Heart right ventricle (tissue), 16 donors: ENCODE data around the gene PTCRA. TPM values are rescaled to one million over a fixed set of nuclear protein-coding genes. Genes with fewer than 3 reads are reported as not detected.

Experiments
- ATAC-seq, 8 donors: fragments of 200-7000 bp; cut with Tn5 transposase; one replicate each; pipeline ENCODE4 v1.9.1; 2020; ENCODE audit warnings: mild to moderate bottlenecking in 8 of 8, moderate library complexity in 8 of 8, moderate number of reproducible peaks in 1 of 8
- DNase-seq, 2 donors: peaks; one replicate each; pipeline ENCODE4 v3.0.0-alpha.2; 2020
- H3K27ac ChIP-seq, 10 donors: fragments of 200-600 bp; sonication (generic) in 2 of 10; one replicate each; pipeline versions ENCODE4 v1.5.0 to v1.8.0; 2020 to 2022; ENCODE audit warnings: mild to moderate bottlenecking in 3 of 10
- H3K27me3 ChIP-seq, 7 donors: fragments of 200-600 bp; one replicate each; pipeline ENCODE4 v1.8.0; 2021 to 2022; ENCODE audit warnings: mild to moderate bottlenecking in 2 of 7
- H3K36me3 ChIP-seq, 9 donors: fragments of 200-600 bp; sonication (generic) in 1 of 9; one replicate each; pipeline versions ENCODE4 v1.5.0 to v1.8.0; 2020 to 2022; ENCODE audit warnings: mild to moderate bottlenecking in 2 of 9
- H3K4me1 ChIP-seq, 9 donors: fragments of 200-600 bp; sonication (generic) in 1 of 9; one replicate each; pipeline versions ENCODE4 v1.5.0 to v1.8.0; 2020 to 2022; ENCODE audit warnings: mild to moderate bottlenecking in 4 of 9
- H3K4me3 ChIP-seq, 10 donors: fragments of 200-600 bp; sonication (generic) in 2 of 10; one replicate each; pipeline versions ENCODE4 v1.5.0 to v1.8.0; 2020 to 2022; ENCODE audit warnings: mild to moderate bottlenecking in 7 of 10, moderate library complexity in 2 of 10
- H3K9me3 ChIP-seq, 11 donors: fragments of 200-600 bp in 10 of 11; sonication (generic) in 2 of 11; one replicate each; pipeline versions ENCODE4 v1.5.0 to v1.8.0; 2013 to 2022; ENCODE audit warnings: mild to moderate bottlenecking in 2 of 11, control low read depth in 1 of 11, moderate library complexity in 1 of 11
- WGBS, 2 donors: extraction: QIAGEN DNeasy Blood & Tissue Kit; methylation state at CpG; one replicate each; pipeline ENCODE4 v1.1.7; 2013; ENCODE audit warnings: inconsistent platforms in 1 of 2; 5-methylcytosine and 5-hydroxymethylcytosine counted together
- intact Hi-C, 10 donors: fragments of 100-400 bp; cut with DNase I; formaldehyde crosslinking; loops; one replicate each; pipeline versions ENCODE4 v1.11.1 to v1.14.2; 2022
- polyA plus RNA-seq, 2 donors: library from polyadenylated mRNA; stranded (reverse); fragments of 200-250 nt; gene quantifications; one replicate each; pipeline ENCODE4 v1.2.3, GENCODE V29; 2013
- total RNA-seq, 10 donors: library from RNA; stranded (reverse); fragmentation: NEBNext Ultra II Directional in 3 of 10; extraction: Animal tissue kit (Norgen Biotek cat#: 25700) in 3 of 10; gene quantifications; one replicate each; pipeline versions ENCODE4 v1.2.1 to v1.2.4, GENCODE V29; 2021 to 2023
- TF ChIP-seq, protein P1 (sequence below), 9 donors: fragments of 200-600 bp; sonication (generic) in 2 of 9; IDR thresholded peaks; one replicate each; pipeline versions ENCODE4 v1.5.0 to v1.8.0; 2021 to 2022; ENCODE audit warnings: antibody characterized with exemption in 9 of 9, mild to moderate bottlenecking in 5 of 9, moderate library complexity in 1 of 9
- donor health status: Arrhythmogenic right ventricular cardiomyopathy.
- donor health status: ischemic (EF 13 %, LVEDD 7.1; RV severe dilation, severe dysfunction).
- donor health status: healthy with polysubstance abuse.
- donor health status: DM: no; HTN: yes; CAD: no.
- donor health status: DM: no; HTN: no; CAD: no.
- donor health status: ischemic (EF 25% LVEDD 6.9; RV normal size, moderate dysfunction).
- donor health status: ischemic (EF 25% LVEDD 5.7; RV mildly dilated, moderate dysfunction).
- donor health status: healthy.
- donor health status: DM: yes; HTN: yes; CAD: no.
- donor health status: Ischemic cardiomyopathy.
- donor health status: ischemic (EF 35%, LVEDD 5.7; RV mildly dilated, moderate dysfunction).
- donor health status: nonischemic (EF 11% LVEDD 7.7; RV severe dilation, severe dysfunction).
- donor health status: DM: yes; HTN: yes; CAD: no.
- donor health status: PGD.
- donor health status: ischemic (EF 29% LVEDD 5.4; RV normal size, mild dysfunction).
- donor health status: nonischemic (EF 23%, LVEDD 6.1; RV moderate dilation, normal function).

The PTCRA gene
- total and polyA plus RNA-seq, 12 donors = 0.09 TPM; not detected in 11

DNA sequence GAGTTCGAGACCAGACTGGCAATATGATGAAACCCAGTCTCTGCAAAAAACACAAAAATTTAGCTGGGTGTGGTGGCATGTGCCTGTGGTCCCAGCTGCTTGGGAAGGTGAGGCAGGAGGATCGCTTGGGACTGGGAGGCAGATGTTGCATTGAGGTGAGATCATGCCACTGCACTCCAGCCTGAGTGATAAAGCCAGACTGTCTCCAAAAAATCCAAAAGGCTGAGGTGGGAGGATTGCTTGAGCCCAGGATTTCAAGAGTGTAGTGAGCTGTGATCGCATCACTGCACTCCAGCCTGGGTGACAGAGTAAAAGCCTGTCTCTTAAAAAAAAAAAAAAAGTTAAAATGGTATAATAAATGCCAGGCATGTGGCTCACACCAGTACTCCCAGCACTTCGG is 1.3 kb upstream of the PTCRA start:
- TF ChIP-seq, protein P1, sequence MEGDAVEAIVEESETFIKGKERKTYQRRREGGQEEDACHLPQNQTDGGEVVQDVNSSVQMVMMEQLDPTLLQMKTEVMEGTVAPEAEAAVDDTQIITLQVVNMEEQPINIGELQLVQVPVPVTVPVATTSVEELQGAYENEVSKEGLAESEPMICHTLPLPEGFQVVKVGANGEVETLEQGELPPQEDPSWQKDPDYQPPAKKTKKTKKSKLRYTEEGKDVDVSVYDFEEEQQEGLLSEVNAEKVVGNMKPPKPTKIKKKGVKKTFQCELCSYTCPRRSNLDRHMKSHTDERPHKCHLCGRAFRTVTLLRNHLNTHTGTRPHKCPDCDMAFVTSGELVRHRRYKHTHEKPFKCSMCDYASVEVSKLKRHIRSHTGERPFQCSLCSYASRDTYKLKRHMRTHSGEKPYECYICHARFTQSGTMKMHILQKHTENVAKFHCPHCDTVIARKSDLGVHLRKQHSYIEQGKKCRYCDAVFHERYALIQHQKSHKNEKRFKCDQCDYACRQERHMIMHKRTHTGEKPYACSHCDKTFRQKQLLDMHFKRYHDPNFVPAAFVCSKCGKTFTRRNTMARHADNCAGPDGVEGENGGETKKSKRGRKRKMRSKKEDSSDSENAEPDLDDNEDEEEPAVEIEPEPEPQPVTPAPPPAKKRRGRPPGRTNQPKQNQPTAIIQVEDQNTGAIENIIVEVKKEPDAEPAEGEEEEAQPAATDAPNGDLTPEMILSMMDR (IDR thresholded peaks at IDR 0.05) = no peak
- peaks cover 0 to 31% (median 19%) of the 10 kb centered on the region in 7 donors for H3K27me3 ChIP-seq
- H3K4me1 ChIP-seq = peaks cover 0 to 8% (median 7%) of the 10 kb centered on the region in 9 donors
- H3K9me3 ChIP-seq = no peaks in the 10 kb centered on the region
- DNase-seq (no peak), ATAC-seq (no peak)
- no peak overlapping the region for H3K4me3 ChIP-seq
- no peaks in the 10 kb centered on the region for H3K36me3 ChIP-seq
- H3K27ac ChIP-seq = no peak overlapping the region
- 80 to 81% methylated on average over 4 of the region's 4 CpGs for WGBS, 2 donors
- intact Hi-C loops = loop anchor here in 1 of 10 donors (10.0 kb wide), 1 partner anchor 90 kb away; no protein-coding TSS in a partner anchor

DNA sequence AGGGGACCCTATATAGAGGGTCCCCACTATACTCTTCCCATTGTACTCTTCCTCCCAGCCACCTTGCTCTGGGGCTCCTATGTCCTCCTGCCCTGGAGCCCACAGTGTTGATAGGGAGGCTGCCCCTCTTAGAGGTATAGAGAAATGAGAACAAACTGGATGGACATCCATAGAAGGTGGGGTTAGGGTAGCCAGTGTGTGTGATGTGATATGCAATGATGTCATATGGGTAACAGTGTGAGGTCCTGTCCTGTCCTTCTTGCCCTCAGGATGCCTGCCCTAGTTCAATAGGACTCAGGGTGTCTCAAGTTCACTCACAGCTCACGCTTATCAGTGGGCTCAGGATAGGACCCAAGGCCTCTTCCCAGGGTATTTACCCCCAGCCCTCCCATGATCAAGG is 435 bp downstream of the PTCRA start:
- Histone ChIP-seq H3K27ac (no peak overlapping the region), H3K27me3 (peaks cover 0 to 31% (median 15%) of the 10 kb centered on the region in 7 donors), H3K4me1 (peaks cover 0 to 6% (median 6%) of the 10 kb centered on the region in 9 donors), H3K36me3 (no peaks in the 10 kb centered on the region), H3K4me3 (no peak overlapping the region), H3K9me3 (no peaks in the 10 kb centered on the region)
- DNase-seq = no peak
- WGBS, 2 donors = 85 to 90% methylated on average over 1 of the region's 1 CpG
- peak in 1 of 8 donors; percentile 53 for ATAC-seq
- intact Hi-C loops = loop anchor here in 1 of 10 donors (10.0 kb wide), 1 partner anchor 89 kb away; no protein-coding TSS in a partner anchor
- TF ChIP-seq, protein P1 (IDR thresholded peaks at IDR 0.05) = no peak

DNA sequence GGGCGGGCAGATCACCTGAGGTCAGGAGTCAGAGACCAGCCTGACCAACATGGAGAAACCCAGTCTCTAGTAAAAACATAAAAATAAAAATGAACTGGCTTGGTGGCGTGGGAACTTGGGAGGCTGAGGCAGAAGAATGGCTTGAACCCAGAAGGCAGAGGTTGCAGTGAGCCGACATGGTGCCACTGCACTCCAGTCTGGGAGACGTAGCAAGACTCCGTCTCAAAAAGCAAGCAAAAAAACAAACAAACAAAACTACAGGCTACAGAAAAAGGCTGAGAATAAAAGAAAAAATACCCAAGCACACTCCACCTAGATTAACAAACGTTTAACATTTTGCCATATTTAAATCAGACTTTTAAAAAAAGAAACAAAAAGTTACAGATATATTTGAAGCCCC is 5.9 kb downstream of the PTCRA start:
- Histone ChIP-seq H3K4me1 (peaks cover 0 to 16% (median 0%) of the 10 kb centered on the region in 9 donors), H3K4me3 (no peak overlapping the region), H3K9me3 (no peaks in the 10 kb centered on the region), H3K36me3 (no peaks in the 10 kb centered on the region), H3K27ac (no peak overlapping the region), H3K27me3 (peaks cover 0 to 7% (median 0%) of the 10 kb centered on the region in 7 donors)
- intact Hi-C loops = loop anchor here in 1 of 10 donors (10.0 kb wide), 1 partner anchor 133 kb away; the partner anchor contains the start of genes CUL7, KLC4 and MRPL2
- ATAC-seq (no peak), DNase-seq (no peak)
- TF ChIP-seq, protein P1 (IDR thresholded peaks at IDR 0.05) = no peak
- 77 to 82% methylated on average over 6 of the region's 6 CpGs for WGBS, 2 donors

DNA sequence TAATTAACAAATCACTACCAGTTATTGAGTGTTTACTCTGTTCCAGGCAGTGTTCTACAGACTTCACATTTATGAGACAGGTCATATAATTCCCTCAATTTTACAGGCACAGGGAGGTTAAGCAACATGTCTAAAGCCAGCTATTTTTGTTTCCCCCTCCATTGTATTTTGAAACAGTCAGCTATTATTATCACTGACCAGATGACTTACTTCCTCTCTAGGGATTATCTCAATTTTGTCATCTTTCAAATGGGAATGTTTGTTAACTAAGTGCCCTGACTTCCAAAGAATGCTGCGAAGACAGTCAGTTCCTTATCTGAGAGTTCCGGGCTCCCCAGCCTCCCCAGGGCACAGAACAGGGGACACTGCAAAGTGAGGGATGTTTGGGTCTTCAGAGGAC is 7.8 kb downstream of the PTCRA start:
- WGBS, 2 donors = 47 to 69% methylated on average over 2 of the region's 2 CpGs
- Histone ChIP-seq H3K4me1 (peaks cover 0 to 27% (median 5%) of the 10 kb centered on the region in 9 donors), H3K36me3 (no peaks in the 10 kb centered on the region), H3K27ac (no peak overlapping the region), H3K4me3 (no peak overlapping the region), H3K9me3 (no peaks in the 10 kb centered on the region), H3K27me3 (peaks cover 0 to 7% (median 0%) of the 10 kb centered on the region in 7 donors)
- ATAC-seq (peak in 1 of 8 donors; percentile 22), DNase-seq (no peak)
- intact Hi-C loops = loop anchor here in 1 of 10 donors (10.0 kb wide), 1 partner anchor 131 kb away; the partner anchor contains the start of genes CUL7, KLC4 and MRPL2
- TF ChIP-seq, protein P1 (IDR thresholded peaks at IDR 0.05) = no peak
